Left renal cortex interstitium (tissue), 4 donors: ENCODE results near the gene FNBP1. TPM values are rescaled to one million over a fixed set of nuclear protein-coding genes. Genes with fewer than 3 reads are reported as not detected.

Experiments used
- DNase-seq, 4 donors: peaks; one replicate each; pipeline ENCODE4 v3.0.0-alpha.2; 2013; ENCODE audit warnings: low read depth in 4 of 4, low spot score in 2 of 4, missing footprints in 1 of 4
- polyA plus RNA-seq, 4 donors: library from polyadenylated mRNA; unstranded; fragments of 120-200 nt; gene quantifications; one replicate each; pipeline ENCODE4 v1.2.1, GENCODE V29; 2013; ENCODE audit not compliant: insufficient read length in 4 of 4

The FNBP1 gene
- polyA plus RNA-seq, 4 donors = 37.8 to 51.8 (median 46.6) TPM

GRCh38 chr9:129881547-129882324, 161.3 kb downstream of the FNBP1 start:
- no peak for DNase-seq

GRCh38 chr9:129880654-129881546, 162.1 kb downstream of the FNBP1 start:
- no peak for DNase-seq

DNA sequence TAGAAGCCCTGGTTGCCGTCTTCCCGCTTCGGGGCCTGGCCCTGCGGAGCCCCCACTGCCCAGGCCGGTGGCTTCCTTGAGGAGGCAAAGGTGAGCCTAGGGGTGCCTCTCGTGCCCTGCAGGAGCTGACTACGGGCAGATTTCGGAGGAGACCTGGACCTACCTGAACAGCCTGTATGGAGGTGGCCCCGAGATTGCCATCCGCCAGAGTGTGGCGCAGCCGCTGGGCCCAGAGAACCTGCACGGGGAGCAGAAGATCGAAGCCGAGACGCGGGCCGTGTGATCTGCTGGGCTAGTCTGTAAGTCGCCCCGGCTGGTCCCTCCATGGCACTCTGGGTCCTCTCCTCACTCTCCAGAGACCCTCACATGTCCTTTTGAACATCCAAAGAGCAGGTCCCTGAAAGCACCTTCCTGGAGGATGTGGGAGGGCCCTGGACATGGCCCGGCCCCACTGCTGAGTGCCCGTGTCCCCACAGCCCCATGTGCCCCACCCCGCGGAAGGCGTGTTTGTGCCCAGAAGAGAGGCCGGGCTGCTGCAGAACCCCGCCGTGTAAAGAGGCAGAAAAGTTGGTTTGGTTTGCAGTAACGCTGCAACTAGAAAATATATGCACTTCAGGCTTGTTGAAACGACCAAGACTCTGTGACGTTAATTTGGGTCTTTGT, 162.9 kb downstream of the FNBP1 start:
- no peak for DNase-seq

GRCh38 chr9:129879103-129879699, 163.8 kb downstream of the FNBP1 start:
- DNase-seq = no peak

DNA sequence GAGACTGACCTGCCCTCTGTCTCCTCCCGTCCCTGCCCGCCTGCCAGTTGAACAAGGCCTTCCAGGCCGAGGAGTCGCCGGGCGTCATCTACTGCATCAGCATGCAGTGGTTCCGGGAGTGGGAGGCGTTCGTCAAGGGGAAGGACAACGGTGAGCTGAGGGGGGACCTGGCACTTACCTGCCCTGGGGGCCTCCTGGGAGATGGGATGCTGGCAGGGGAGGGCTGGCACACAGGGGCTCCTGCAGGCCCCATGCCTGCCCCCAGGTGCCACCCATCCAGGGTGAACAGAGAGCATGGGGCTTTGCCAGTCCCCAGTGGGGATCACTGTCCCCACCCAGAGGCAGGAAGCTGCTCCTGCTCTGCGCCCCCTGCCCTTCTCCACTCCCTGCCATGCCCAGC, 164.7 kb downstream of the FNBP1 start:
- DNase-seq = no peak

GRCh38 chr9:129876815-129877214, 166.2 kb downstream of the FNBP1 start:
- DNase-seq = no peak

DNA sequence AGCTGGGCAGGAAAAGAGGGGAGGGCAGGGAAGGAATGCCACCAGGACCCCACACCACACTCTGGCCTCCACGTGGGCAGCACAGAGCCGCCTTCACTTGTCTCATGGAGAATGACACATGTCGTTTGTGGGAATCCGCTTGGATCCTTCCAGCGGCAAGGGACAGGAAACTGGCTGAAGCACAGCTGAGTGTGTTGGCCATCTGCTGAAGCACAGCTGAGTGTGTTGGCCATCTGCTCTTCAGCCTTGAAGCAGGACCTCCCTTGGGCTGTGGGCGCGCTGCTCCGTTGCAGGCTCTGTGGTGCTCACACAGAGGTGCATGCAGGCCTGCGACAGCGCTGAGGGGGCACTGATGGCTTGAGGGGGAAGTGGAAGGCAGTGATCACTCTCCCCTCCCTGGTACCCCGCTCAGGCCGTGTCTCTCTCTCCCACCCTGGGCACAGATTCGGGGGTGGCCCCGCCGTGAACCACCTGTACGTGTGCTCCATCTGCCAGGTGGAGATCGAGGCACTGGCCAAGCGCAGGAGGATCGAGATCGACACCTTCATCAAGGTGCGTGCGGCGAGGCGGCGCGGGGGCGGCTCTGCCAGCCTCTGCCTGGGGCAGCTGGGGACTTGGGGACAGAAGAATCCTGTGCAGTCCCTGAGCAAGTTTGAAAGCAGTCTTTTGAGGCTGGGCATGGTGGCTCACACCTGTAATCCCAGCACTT, 167.1 kb downstream of the FNBP1 start:
- DNase-seq = no peak

DNA sequence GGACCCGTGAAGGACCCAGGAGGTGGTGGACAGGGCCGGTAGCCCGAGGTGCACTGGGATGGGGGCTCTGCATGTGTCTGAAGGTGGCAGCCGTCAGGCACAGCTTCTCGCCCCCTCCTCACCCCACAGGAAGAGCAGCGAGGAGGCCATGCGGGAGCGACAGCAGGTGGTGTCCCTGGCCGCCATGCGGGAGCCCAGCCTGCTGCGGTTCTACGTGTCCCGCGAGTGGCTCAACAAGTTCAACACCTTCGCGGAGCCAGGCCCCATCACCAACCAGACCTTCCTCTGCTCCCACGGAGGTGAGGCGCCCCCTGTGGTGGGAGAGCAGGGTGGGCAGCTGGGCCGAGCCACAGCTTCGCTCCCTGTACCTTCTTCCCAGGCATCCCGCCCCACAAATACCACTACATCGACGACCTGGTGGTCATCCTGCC, 167.8 kb downstream of the FNBP1 start:
- no peak for DNase-seq

DNA sequence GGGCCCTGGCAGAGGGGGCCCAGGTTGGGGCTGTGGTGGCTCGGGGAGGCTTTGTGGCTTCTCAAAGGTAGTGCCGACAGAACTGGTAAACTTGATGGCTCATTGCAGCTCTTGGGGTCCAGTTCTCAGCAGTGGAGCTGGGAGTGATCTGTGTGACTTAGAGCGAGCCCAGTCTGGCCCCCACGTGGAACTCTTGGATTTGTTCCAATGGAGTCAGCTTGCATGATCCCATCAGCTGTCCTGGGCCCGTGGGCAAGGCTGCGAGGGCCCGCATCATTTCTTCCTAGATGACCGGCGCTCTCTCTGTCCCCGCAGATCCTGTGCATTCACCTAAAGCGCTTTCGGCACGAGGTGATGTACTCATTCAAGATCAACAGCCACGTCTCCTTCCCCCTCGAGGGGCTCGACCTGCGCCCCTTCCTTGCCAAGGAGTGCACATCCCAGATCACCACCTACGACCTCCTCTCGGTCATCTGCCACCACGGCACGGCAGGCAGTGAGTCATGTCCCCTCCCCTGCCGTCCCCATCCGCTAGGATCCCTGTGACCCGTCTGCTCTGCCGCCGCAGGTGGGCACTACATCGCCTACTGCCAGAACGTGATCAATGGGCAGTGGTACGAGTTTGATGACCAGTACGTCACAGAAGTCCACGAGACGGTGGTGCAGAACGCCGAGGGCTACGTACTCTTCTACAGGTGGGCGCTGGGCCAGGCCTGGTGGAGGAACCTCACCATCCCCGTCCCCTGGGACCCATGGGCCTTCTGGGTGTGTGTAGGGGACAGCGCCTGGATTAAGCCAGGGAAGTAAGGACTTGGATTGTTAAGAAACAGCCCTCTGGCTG, 168.5 kb downstream of the FNBP1 start:
- DNase-seq = no peak

DNA sequence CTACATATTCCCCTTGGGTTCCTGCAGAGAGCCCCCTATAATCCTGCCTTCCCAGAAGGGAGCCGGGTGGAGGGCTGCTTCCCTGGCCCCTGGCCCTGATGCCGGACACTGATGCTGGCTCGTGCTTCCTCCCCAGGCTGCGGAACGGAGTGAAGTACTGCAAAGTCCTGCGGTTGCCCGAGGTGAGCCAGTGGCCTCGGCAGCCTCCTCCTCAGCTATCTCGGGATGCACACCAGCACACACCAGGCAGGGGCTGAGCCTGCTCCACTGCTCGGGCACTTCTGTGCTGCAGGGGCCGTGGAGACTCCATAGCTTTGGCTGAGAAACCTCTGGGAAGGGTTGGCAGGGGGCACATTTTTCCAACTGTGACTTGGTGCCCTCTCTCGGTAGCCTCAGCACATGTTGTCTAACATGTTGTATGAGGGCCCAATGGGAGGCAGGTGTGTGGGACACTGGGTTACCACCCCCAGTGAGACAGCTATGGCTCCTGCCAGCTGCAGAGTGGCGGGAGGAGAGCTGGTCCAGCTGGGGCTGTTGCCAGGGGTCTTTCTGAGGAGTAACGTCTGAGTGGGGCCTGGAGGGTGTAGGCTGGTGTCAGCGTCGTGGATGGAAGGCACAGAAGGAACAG, 169.3 kb downstream of the FNBP1 start:
- DNase-seq = no peak

- DNase-seq = no peak
Measured at GRCh38 chr9:129871046-129871445, 171.9 kb downstream of the FNBP1 start.

GRCh38 chr9:129869585-129870501, 173.1 kb downstream of the FNBP1 start:
- no peak for DNase-seq

DNA sequence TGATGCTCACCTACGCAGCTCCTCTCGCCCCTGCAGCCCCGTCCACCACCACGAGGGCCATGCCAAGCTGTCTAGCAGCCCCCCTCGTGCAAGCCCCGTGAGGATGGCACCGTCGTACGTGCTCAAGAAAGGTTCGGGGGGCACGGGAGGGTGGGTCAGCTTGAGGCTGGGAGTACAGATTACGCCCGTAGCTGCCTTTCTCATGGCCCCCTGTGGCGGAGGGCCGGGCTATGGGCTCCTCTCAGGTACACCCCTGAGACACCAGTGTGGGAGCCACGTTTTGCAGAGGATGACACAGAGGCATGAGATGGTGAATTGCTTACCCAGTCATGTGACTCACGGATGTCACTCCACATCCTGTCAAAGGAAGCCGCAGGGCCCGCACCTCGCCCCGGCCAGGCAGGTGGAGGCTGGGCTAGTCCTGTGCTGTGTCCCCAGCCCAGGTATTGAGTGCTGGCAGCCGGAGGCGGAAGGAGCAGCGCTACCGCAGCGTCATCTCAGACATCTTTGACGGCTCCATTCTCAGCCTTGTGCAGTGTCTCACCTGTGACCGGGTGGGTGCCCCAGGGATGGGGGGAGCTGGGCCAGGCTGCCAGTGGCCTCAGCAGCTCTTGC, 174.0 kb downstream of the FNBP1 start:
- DNase-seq = no peak

- DNase-seq = no peak
Measured at GRCh38 chr9:129868023-129868871, 174.7 kb downstream of the FNBP1 start.

DNA sequence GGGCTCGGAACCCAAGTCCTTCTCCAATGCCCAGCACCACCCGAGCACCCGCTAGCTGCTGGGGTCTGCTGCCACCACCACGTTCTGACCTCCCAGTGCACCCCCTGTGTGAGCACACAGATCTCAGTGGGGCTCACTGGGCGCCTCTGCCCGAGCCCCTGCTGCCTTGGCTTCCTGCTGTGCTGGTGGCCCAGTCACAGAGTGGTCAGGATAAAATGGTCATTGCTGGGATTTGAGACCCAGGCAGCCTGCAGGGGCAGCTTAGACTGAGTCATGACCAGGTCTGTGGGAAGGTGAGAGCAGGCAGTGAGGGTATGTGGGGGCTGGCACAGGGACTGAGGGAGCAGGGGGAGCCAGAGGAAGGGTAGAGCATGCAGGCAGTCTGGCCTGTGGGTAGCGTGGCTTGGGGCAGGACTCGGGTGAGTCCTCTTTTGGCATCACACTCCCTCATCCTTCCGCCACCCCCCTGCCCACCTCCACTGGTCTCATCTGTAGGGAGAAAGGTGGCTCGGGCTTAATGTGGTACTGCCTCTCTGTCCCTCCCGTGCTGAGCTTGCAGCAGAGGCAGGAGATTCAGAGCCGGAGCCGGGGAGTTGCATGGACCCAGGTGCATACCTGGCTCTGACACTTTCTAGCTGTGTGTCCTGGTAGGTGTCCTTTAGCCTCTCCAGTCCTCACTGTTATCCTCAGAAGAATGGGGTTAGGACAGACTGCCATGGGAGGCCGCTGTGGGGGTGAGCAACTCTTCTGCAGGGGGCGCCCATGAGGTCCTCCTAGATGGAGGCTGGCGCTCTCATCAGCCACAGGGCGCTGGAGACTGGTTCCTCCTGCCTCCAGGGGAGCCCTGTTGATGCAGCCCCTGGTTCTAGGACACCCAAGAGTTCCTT, 175.6 kb downstream of the FNBP1 start:
- DNase-seq = no peak
